HG03520 (cell line): ENCODE data around the gene DHRS7B.
A peak's percentile ranks its signal among the peaks of the same experiment; 100 is the strongest.
"Not testable (repeated sequence)": the region's sequence is repeated elsewhere in the genome, so short reads cannot be mapped to it uniquely, and the experiment has no call there.

ENCODE experiments used
- ATAC-seq: cut with Tn5 transposase; IDR thresholded peaks from one replicate; pipeline ENCODE4 v1.9.1; 2021; ENCODE audit warnings: mild to moderate bottlenecking, moderate library complexity; ENCODE audit not compliant: unreplicated experiment

Gene DHRS7B

DNA sequence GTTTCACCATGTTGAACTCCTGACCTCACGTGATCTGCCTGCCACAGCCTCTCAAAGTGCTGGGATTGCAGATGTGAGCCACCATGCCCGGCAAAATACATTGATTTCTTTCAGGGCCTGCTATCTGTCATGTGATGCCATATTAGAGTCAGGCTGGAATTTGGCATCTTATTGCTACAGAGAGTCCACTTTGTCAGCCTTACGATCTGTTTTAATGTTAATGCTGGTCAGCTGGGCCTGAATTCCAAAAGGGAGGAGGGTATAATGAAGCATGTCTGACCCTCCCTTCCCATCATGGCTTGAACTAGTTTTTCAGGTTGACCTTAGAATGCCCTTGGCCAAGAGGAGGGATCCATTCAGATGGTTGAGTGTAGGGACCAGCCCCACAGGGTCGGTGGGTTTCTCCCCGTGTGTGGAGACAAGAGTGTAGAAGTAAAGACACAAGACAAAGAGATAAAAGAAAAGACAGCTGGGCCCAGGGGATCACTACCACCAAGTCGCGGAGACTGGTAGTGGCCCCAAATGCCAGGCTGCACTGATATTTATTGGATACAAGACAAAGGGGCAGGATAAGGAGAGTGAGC lies 19.6 kb upstream of the DHRS7B start:
- not testable (repeated sequence) for ATAC-seq

GRCh38 chr17:21108651-21109050 lies 18.1 kb upstream of the DHRS7B start:
- no peak for ATAC-seq

GRCh38 chr17:21113049-21113690 lies 13.6 kb upstream of the DHRS7B start:
- no peak for ATAC-seq

DNA sequence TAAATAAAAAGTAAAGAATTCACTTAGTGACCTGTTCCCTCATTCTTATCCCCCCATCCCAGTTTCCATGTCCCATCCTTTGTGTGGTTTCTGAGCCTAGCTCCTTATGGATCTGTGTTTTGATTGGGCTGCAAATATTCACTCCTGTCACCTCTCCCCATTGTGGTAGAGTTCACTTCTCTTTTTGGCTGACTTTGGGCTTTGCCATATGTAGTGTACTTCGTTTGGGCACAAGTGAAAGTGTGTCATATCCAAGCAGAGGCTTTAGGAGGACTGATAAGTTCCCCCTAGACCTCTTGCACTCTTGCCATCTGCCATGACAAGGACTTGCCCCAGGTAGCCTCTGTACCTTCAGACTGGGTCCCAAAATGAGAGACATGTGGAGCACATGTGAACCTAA lies 13.0 kb upstream of the DHRS7B start:
- ATAC-seq = no peak

- ATAC-seq = not testable (repeated sequence)
These were observed 12.0 kb upstream of the DHRS7B start for GRCh38 chr17:21114791-21115190.

DNA sequence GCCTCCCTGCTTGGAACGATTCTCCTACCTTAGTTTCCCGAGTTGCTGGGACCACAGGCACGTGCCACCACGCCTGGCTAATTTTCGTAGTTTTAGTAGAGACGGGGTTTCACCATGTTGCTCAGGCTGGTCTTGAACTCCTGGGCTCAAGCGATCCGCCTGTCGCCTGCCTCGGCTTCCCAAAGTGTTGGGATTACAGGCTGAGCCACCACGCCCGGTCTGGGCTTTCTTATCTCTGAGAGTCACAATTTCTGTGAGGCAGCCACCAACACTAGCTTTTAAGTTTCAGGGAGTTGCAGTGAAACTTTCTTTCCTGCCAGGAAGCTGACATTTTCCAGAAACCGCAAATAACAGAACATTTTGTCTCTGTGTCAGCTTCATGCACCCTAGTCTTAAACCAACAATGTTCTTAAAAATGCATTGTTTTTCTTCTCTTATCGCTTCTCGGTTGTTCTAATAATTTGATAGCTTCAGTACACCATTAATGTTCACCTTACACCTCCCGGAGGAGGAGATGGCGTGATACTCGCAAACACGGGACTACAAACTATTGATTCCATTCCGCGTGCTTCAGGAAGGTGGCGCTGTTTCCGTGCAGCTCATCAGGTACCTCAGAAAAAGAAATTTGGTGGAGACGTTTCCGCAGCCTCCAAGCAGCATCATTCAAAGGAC lies 7.4 kb upstream of the DHRS7B start:
- no peak for ATAC-seq

DNA sequence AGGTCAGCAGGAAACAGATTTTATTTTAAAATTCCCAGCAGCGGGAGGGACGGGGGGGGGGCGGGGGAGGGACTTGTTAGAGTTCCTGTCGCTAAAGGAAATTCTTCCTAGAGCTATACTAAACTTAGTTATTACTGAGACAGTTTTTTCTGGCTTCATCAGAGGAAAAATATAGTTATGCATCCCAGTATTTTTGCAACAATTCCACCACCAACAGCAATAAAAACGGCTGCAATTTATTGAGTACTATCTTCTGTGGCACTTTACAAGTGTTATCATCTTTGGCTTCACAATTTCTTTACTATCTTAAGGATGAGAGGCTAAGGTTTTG lies 6.9 kb upstream of the DHRS7B start:
- ATAC-seq = no peak

DNA sequence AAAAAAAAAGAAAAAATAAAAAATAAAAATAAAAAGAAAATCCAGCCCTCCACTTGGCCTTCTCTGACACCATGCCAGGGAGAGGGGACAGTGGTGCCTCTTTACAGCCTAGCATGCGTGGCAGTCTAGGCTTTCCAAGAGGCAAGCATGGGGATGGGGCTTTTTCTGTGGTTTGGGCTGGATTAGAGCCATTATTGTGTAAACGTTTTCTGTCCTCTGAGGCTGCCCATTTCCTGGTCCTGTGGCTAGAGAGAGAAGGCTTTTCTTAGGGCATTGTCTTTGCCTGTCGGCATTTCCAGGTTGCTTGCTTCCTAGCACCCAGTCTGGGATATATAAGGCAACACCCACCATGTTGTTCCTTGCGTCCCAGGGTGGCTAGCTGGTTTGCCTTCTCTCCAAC lies 2.7 kb upstream of the DHRS7B start:
- ATAC-seq = no peak

- not testable (repeated sequence) for ATAC-seq
These were observed 2.2 kb upstream of the DHRS7B start for GRCh38 chr17:21124517-21124916.

DNA sequence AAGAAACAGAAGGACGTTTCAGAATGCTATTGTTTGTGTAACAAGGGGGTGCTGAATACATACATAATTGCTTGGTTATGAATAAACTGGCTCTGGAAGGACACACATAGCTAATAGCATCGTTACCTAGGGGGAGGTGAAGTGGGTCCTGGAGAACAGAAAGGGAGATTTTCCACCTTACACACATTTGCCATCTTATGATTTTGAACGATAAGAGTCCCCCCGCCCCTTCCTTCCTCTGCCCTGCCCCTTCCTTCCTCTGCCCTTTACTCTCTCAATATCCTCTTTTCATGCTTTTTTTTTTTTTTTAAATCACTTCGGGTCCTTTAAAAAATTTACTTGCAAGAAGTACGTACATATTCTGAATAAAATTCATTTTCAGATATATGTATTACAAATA lies 902 bp upstream of the DHRS7B start:
- ATAC-seq = no peak

- ATAC-seq = no peak
These were observed 829 bp downstream of the DHRS7B start for GRCh38 chr17:21127509-21128077.

- ATAC-seq = no peak
These were observed 2.4 kb downstream of the DHRS7B start for GRCh38 chr17:21129023-21129681.

- ATAC-seq = no peak
These were observed 4.4 kb downstream of the DHRS7B start for GRCh38 chr17:21131137-21131536.

GRCh38 chr17:21132428-21132827 lies 5.7 kb downstream of the DHRS7B start:
- ATAC-seq = no peak

DNA sequence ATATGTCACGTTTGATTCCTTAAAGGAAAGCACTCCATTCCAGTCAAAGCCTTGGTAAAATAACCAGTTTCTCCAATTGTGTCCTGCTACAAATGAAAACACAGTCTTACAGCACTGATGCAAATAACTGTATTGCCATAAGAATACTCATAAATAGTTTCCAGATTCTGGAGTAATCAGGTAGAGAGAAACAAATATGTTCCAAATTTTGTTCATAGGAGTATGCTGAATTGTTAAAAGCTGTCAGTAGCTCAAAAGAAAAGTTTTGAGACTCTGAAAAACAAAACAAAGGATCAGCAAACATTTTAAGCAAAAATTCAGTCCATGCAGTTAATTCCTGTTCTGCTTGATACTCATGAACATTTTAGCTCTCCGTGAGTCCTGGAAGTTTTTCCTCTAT lies 7.8 kb downstream of the DHRS7B start:
- ATAC-seq = no peak

DNA sequence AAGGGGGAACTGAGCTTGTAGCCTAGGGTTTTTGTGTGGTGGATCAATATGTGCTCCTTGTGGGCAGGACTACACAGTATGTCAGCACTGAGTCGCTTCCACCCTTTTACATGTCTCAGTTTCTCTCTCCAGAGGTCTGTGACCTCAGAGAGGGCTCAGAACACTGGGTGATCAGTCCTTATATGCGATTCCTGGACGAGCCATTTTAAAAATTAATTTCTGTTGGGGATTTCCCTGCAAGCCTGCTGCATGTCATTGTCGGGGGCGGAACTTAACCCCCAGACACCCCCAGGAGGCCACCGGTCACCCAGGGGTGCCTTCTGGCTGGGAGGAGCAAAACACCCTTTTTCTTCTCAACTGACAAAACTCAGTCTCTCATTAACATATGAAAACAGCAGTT lies 14.1 kb downstream of the DHRS7B start:
- ATAC-seq = peak; percentile 62

DNA sequence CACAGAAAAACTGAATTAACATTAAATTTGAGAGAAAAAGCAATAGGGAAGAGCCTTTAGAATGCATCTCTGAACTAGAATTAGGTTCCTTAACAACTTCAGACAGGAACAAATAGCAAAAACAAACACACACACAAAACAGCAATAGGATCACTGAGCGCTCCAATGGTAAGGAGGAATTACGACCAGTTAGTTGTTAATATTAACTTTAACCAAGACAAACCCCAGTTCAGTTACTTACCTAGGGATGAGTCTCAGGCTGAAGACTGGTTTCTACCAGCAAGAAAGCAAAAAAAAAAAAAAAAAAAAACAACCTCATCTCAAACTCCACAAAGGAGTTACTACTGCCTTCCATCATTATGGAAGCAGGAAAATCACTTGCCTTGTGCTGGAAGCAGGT lies 14.6 kb downstream of the DHRS7B start:
- ATAC-seq = no peak

GRCh38 chr17:21142065-21142464 lies 15.3 kb downstream of the DHRS7B start:
- not testable (repeated sequence) for ATAC-seq

- ATAC-seq = no peak
These were observed 16.9 kb downstream of the DHRS7B start for GRCh38 chr17:21143695-21144094.

DNA sequence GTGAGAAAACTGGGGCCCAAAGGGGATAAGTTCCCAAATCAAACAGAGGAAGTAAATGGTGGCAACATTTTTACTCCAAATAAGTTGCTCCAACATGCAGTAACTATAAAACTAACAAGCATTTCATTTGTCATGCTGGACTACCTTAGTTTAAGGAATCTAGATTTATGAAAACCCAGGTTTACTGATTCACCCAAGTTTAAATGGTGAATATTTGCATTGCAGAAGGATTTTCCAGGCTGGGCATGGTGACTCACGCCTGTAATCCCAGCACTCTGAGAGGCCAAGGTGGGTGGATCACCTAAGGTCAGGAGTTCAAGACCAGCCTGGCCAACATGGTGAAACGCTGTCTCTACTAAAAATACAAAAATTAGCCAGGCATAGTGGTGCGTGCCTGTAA lies 17.5 kb downstream of the DHRS7B start:
- ATAC-seq = not testable (repeated sequence)

DNA sequence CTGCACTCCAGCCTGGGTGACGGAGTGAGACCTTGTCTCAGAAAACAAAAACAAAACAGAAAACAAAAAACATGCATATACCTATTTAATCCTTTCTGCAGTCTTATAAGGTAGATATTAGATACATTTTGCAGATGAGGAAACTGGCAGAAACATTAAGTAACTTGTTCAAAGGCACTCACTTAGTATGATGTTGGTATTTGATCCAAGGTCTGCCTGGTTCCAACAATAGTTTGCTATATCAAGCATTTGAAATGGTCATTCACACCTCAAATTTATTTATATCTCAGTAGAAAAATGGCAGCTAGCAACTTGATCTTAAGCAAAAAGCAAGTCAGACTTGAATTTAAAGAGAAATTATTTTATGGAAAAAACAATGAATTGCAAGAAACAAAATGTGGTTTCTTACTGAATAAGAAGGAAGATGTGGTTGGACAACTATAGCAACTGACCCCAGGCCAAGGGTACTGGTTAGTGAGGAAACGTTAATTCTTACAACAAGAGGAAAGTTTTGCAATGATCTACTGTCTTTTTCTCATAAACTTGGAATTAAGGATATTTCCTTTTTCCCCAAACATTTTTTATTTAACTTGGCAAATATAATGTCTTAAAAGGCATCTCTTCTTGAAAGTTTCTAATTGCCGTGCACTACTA lies 19.7 kb downstream of the DHRS7B start:
- no peak for ATAC-seq
